ENCODE data around the gene CDK12. TPM values are rescaled to one million over a fixed set of nuclear protein-coding genes. Genes with fewer than 3 reads are reported as not detected.

The CDK12 gene
- total and polyA plus RNA-seq, 2 donors (not counting 1 experiment from before 2014, with no cell fraction given): 19.4 to 24.9 TPM

GRCh38 chr17:39548494-39549225 is 87.4 kb downstream of the CDK12 start:
- no peaks in the 10 kb centered on the region for H4K20me1 ChIP-seq (ENCODE audit: control insufficient read depth, extremely low read depth, insufficient read depth, low read length)
- H3K4me1 ChIP-seq (ENCODE audit: control insufficient read depth, extremely low read depth, insufficient read depth, low read length): no peaks in the 10 kb centered on the region
- no peaks in the 10 kb centered on the region for H3K9me3 ChIP-seq (ENCODE audit: control insufficient read depth, insufficient read depth, low read depth, low read length)
- H3K79me2 ChIP-seq (ENCODE audit: control insufficient read depth, insufficient read depth, low read length): no peaks in the 10 kb centered on the region
- TF ChIP-seq, protein P1, sequence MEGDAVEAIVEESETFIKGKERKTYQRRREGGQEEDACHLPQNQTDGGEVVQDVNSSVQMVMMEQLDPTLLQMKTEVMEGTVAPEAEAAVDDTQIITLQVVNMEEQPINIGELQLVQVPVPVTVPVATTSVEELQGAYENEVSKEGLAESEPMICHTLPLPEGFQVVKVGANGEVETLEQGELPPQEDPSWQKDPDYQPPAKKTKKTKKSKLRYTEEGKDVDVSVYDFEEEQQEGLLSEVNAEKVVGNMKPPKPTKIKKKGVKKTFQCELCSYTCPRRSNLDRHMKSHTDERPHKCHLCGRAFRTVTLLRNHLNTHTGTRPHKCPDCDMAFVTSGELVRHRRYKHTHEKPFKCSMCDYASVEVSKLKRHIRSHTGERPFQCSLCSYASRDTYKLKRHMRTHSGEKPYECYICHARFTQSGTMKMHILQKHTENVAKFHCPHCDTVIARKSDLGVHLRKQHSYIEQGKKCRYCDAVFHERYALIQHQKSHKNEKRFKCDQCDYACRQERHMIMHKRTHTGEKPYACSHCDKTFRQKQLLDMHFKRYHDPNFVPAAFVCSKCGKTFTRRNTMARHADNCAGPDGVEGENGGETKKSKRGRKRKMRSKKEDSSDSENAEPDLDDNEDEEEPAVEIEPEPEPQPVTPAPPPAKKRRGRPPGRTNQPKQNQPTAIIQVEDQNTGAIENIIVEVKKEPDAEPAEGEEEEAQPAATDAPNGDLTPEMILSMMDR (conservative IDR thresholded peaks at IDR 0.05 in 1 of 2, IDR thresholded peaks at IDR 0.05 in 1 of 2; ENCODE audit: low read depth in 1 of 2, low read length in 2 of 2): no peak
- TF ChIP-seq EZH2 (IDR thresholded peaks at IDR 0.05; ENCODE audit: low read length, missing control alignments): no peak
- no peak overlapping the region for H3K9ac ChIP-seq (ENCODE audit: insufficient read depth, low read length)
- peaks cover 6% of the 10 kb centered on the region for H3K36me3 ChIP-seq (ENCODE audit: control insufficient read depth, insufficient read depth, low read length)
- no peak overlapping the region for H3K4me3 ChIP-seq (replicated peaks in 1 of 4; ENCODE audit: control extremely low read depth in 1 of 4, insufficient read depth in 1 of 4, low read depth in 3 of 4, low read length in 4 of 4)
- DNase-seq (ENCODE audit: low read depth in 2 of 2): peak in 1 of 2 donors; percentile 38
- H3K27me3 ChIP-seq (ENCODE audit: control insufficient read depth, insufficient read depth, low read length): no peaks in the 10 kb centered on the region
- H3K4me2 ChIP-seq (ENCODE audit: extremely low read depth, insufficient read depth, low read length): no peak overlapping the region
- no peak overlapping the region for H3K27ac ChIP-seq (ENCODE audit: insufficient read depth, low read length)
- no peak overlapping the region for H2AFZ ChIP-seq (ENCODE audit: low read length)

DNA sequence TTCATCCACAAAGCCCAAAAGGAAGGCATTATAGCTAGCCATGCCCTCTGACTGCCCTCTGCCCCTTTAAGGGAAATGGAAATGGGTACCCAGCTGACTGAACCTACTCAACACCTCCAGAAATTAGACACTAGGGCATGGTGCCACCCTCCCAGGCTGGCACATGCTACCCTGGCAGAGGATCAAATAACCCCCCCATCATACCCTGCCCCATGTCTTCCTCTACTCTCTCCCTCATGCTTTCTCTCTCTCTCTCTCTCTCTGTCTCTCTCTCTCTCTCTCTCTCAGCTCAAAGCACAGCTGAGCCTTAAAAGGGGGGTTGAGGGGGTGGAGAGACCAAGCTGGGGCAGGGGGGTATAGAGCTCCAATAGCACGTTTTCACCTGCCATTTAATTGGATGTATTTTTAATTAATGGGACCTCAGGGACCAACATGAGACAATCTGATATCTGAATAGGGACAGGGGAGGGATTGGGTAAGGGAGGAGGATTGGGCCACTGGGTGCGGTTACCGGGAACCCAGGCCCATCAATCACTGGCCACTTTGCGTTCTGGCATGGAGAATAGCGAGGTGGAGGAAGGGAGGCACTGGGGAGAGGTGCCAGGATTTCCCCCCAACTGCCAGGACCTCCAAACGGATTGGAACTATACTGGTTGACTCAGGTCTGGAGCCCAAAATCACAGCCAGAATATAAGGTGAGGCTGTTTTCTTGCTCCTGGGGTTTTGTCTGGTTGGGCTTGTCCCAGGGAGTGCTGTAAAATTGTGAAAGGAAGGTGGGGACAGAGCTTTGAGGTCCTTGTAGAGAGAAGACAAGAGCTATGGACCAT is 88.7 kb downstream of the CDK12 start:
- Histone ChIP-seq H3K36me3 (ENCODE audit: control insufficient read depth, insufficient read depth, low read length) (peaks cover 6% of the 10 kb centered on the region), H3K9me3 (ENCODE audit: control insufficient read depth, insufficient read depth, low read depth, low read length) (no peaks in the 10 kb centered on the region), H3K79me2 (ENCODE audit: control insufficient read depth, insufficient read depth, low read length) (no peaks in the 10 kb centered on the region), H3K9ac (ENCODE audit: insufficient read depth, low read length) (no peak overlapping the region), H3K4me2 (ENCODE audit: extremely low read depth, insufficient read depth, low read length) (no peak overlapping the region), H3K27ac (ENCODE audit: insufficient read depth, low read length) (no peak overlapping the region), H2AFZ (ENCODE audit: low read length) (no peak overlapping the region), H4K20me1 (ENCODE audit: control insufficient read depth, extremely low read depth, insufficient read depth, low read length) (no peaks in the 10 kb centered on the region), H3K4me1 (ENCODE audit: control insufficient read depth, extremely low read depth, insufficient read depth, low read length) (no peaks in the 10 kb centered on the region), H3K27me3 (ENCODE audit: control insufficient read depth, insufficient read depth, low read length) (no peaks in the 10 kb centered on the region), H3K4me3 (replicated peaks in 1 of 4; ENCODE audit: control extremely low read depth in 1 of 4, insufficient read depth in 1 of 4, low read depth in 3 of 4, low read length in 4 of 4) (no peak overlapping the region)
- TF ChIP-seq, protein P1 (conservative IDR thresholded peaks at IDR 0.05 in 1 of 2, IDR thresholded peaks at IDR 0.05 in 1 of 2; ENCODE audit: low read depth in 1 of 2, low read length in 2 of 2): no peak
- TF ChIP-seq EZH2 (IDR thresholded peaks at IDR 0.05; ENCODE audit: low read length, missing control alignments): no peak
- no peak for DNase-seq (ENCODE audit: low read depth in 2 of 2)

GRCh38 chr17:39551879-39552278 is 90.6 kb downstream of the CDK12 start:
- Histone ChIP-seq H3K9ac (ENCODE audit: insufficient read depth, low read length) (no peak overlapping the region), H3K79me2 (ENCODE audit: control insufficient read depth, insufficient read depth, low read length) (no peaks in the 10 kb centered on the region), H3K27ac (ENCODE audit: insufficient read depth, low read length) (no peak overlapping the region), H2AFZ (ENCODE audit: low read length) (no peak overlapping the region), H3K4me1 (ENCODE audit: control insufficient read depth, extremely low read depth, insufficient read depth, low read length) (no peaks in the 10 kb centered on the region), H3K36me3 (ENCODE audit: control insufficient read depth, insufficient read depth, low read length) (peaks cover 7% of the 10 kb centered on the region), H3K27me3 (ENCODE audit: control insufficient read depth, insufficient read depth, low read length) (no peaks in the 10 kb centered on the region), H3K9me3 (ENCODE audit: control insufficient read depth, insufficient read depth, low read depth, low read length) (no peaks in the 10 kb centered on the region), H4K20me1 (ENCODE audit: control insufficient read depth, extremely low read depth, insufficient read depth, low read length) (no peaks in the 10 kb centered on the region), H3K4me2 (ENCODE audit: extremely low read depth, insufficient read depth, low read length) (no peak overlapping the region), H3K4me3 (replicated peaks in 1 of 4; ENCODE audit: control extremely low read depth in 1 of 4, insufficient read depth in 1 of 4, low read depth in 3 of 4, low read length in 4 of 4) (no peak overlapping the region)
- no peak for TF ChIP-seq EZH2 (IDR thresholded peaks at IDR 0.05; ENCODE audit: low read length, missing control alignments)
- TF ChIP-seq, protein P1 (conservative IDR thresholded peaks at IDR 0.05 in 1 of 2, IDR thresholded peaks at IDR 0.05 in 1 of 2; ENCODE audit: low read depth in 1 of 2, low read length in 2 of 2): no peak
- DNase-seq (ENCODE audit: low read depth in 2 of 2): peak in 1 of 2 donors; percentile 57

Measured in fibroblast of lung (primary cell).